ENCODE results near the gene HID1.

GRCh38 chr17:75003070-75003956, 30.8 kb upstream of the HID1 start:
- no peak for TF ChIP-seq CTBP1 (IDR thresholded peaks at IDR 0.05; ENCODE audit: borderline replicate concordance)
- TF ChIP-seq PKNOX1 (IDR thresholded peaks at IDR 0.05) = no peak
- no peak for TF ChIP-seq FOXA1 (IDR thresholded peaks at IDR 0.05)
- TF ChIP-seq L3MBTL2 (conservative IDR thresholded peaks at IDR 0.05) = no peak
- TF ChIP-seq LEF1 (IDR thresholded peaks at IDR 0.05; ENCODE audit: borderline replicate concordance) = no peak
- TF ChIP-seq FOXK2 (IDR thresholded peaks at IDR 0.05) = no peak
- TF ChIP-seq ELF4 (IDR thresholded peaks at IDR 0.05) = no peak
- no peak for TF ChIP-seq FOXM1 (IDR thresholded peaks at IDR 0.05; ENCODE audit: borderline replicate concordance)
- no peak for TF ChIP-seq NFRKB (IDR thresholded peaks at IDR 0.05)
- no peak for TF ChIP-seq HDGF (IDR thresholded peaks at IDR 0.05; ENCODE audit: borderline replicate concordance)
